Mesenchymal stem cell (in vitro differentiated cells and primary cell): ENCODE results near the gene CLP1.

Source experiments
- DNase-seq: peaks from one replicate; pipeline ENCODE4 v3.0.0-alpha.2; 2013
- H2AFZ ChIP-seq: one replicate; pipeline ENCODE4 v1.6.1; 2013; ENCODE audit warnings: low read depth, mild to moderate bottlenecking, control low read depth, inconsistent platforms, low read length, moderate library complexity
- H2AK5ac ChIP-seq: 2 replicates; pipeline ENCODE4 v1.6.1; 2013; ENCODE audit warnings: low read length, moderate library complexity, mild to moderate bottlenecking, inconsistent platforms; ENCODE audit not compliant: severe bottlenecking
- H2BK120ac ChIP-seq: one replicate; pipeline ENCODE4 v1.6.1; 2013; ENCODE audit warnings: low read depth, mild to moderate bottlenecking, inconsistent platforms, low read length, moderate library complexity
- H2BK12ac ChIP-seq, 2 experiments: one replicate each; pipeline ENCODE4 v1.6.1; 2013; ENCODE audit warnings: inconsistent platforms in 2 of 2, low read length in 2 of 2, mild to moderate bottlenecking in 2 of 2, moderate library complexity in 2 of 2, control low read depth in 1 of 2
- H2BK15ac ChIP-seq: one replicate; pipeline ENCODE4 v1.6.1; 2013; ENCODE audit warnings: mild to moderate bottlenecking, low read depth, inconsistent platforms; ENCODE audit not compliant: poor library complexity, severe bottlenecking
- H2BK5ac ChIP-seq: 2 replicates; pipeline ENCODE4 v1.6.1; 2013; ENCODE audit warnings: low read depth, mild to moderate bottlenecking, low read length, control low read depth, inconsistent platforms; ENCODE audit not compliant: poor library complexity, severe bottlenecking
- H3K14ac ChIP-seq, 2 experiments: one replicate each; pipeline ENCODE4 v1.6.1; 2013; ENCODE audit warnings: inconsistent platforms in 2 of 2, low read length in 2 of 2, control low read depth in 1 of 2, mild to moderate bottlenecking in 1 of 2, moderate library complexity in 1 of 2
- H3K18ac ChIP-seq, 2 experiments: one replicate each; pipeline ENCODE4 v1.6.1; 2013; ENCODE audit warnings: inconsistent platforms in 2 of 2, low read length in 2 of 2, control low read depth in 1 of 2, low read depth in 1 of 2, mild to moderate bottlenecking in 1 of 2
- H3K23ac ChIP-seq, 2 experiments: one replicate each; pipeline ENCODE4 v1.6.1; 2013; ENCODE audit warnings: inconsistent platforms in 2 of 2, low read length in 2 of 2, mild to moderate bottlenecking in 2 of 2, moderate library complexity in 2 of 2, control low read depth in 1 of 2
- H3K27ac ChIP-seq: 2 replicates; pipeline ENCODE4 v1.5.1; 2013; ENCODE audit warnings: mild to moderate bottlenecking, moderate library complexity, low read length, control low read depth, inconsistent platforms; ENCODE audit not compliant: poor library complexity, severe bottlenecking
- H3K27me3 ChIP-seq, 2 experiments: 2 replicates each; pipeline versions ENCODE4 v1.6.1 to v1.7.0; 2013; ENCODE audit warnings: low read length in 2 of 2, mild to moderate bottlenecking in 2 of 2, moderate library complexity in 2 of 2, control low read depth in 1 of 2, inconsistent platforms in 1 of 2; ENCODE audit not compliant: control insufficient read depth in 1 of 2, insufficient read depth in 1 of 2
- H3K36me3 ChIP-seq, 2 experiments: 2 replicates each; pipeline versions ENCODE4 v1.6.1 to v1.7.0; 2013; ENCODE audit warnings: low read length in 2 of 2, control low read depth in 1 of 2, inconsistent platforms in 1 of 2, low read depth in 1 of 2, mild to moderate bottlenecking in 1 of 2; ENCODE audit not compliant: insufficient read depth in 2 of 2, control insufficient read depth in 1 of 2
- H3K4ac ChIP-seq, 2 experiments: one replicate each; pipeline ENCODE4 v1.6.1; 2013; ENCODE audit warnings: inconsistent platforms in 2 of 2, low read length in 2 of 2, mild to moderate bottlenecking in 2 of 2, moderate library complexity in 2 of 2, control low read depth in 1 of 2, low read depth in 1 of 2
- H3K4me1 ChIP-seq: 2 replicates; pipeline ENCODE4 v1.6.1; 2013; ENCODE audit warnings: low read depth, low read length, control low read depth; ENCODE audit not compliant: control insufficient read depth, insufficient read depth
- H3K4me2 ChIP-seq: 2 replicates; pipeline ENCODE4 v1.6.1; 2013; ENCODE audit warnings: low read length, mild to moderate bottlenecking, inconsistent platforms; ENCODE audit not compliant: poor library complexity, severe bottlenecking
- H3K4me3 ChIP-seq, 2 experiments: 2 replicates each; pipeline versions ENCODE4 v1.5.1 to v1.7.0; 2013; ENCODE audit warnings: low read length in 2 of 2, mild to moderate bottlenecking in 2 of 2, control low read depth in 1 of 2, low read depth in 1 of 2; ENCODE audit not compliant: insufficient read depth in 1 of 2
- H3K79me1 ChIP-seq: replicated peaks from 2 replicates; pipeline ENCODE4 v1.6.1; 2013; ENCODE audit warnings: mild to moderate bottlenecking, control low read depth, low read length, inconsistent platforms; ENCODE audit not compliant: poor library complexity, severe bottlenecking
- H3K9ac ChIP-seq: 2 replicates; pipeline ENCODE4 v1.7.0; 2013; ENCODE audit warnings: mild to moderate bottlenecking, low read length, moderate library complexity
- H3K9me3 ChIP-seq: 2 replicates; pipeline ENCODE4 v1.7.0; 2013; ENCODE audit warnings: mild to moderate bottlenecking, low read length; ENCODE audit not compliant: control insufficient read depth
- H4K8ac ChIP-seq: one replicate; pipeline ENCODE4 v1.6.1; 2013; ENCODE audit warnings: inconsistent platforms, mild to moderate bottlenecking, low read length, moderate library complexity
- H4K91ac ChIP-seq: one replicate; pipeline ENCODE4 v1.6.1; 2013; ENCODE audit warnings: mild to moderate bottlenecking, low read length, inconsistent platforms
- WGBS: methylation state at CpG from one replicate; pipeline ENCODE4 v1.1.7; 2013; ENCODE audit warnings: mixed read lengths; 5-methylcytosine and 5-hydroxymethylcytosine counted together

The CLP1 gene

DNA sequence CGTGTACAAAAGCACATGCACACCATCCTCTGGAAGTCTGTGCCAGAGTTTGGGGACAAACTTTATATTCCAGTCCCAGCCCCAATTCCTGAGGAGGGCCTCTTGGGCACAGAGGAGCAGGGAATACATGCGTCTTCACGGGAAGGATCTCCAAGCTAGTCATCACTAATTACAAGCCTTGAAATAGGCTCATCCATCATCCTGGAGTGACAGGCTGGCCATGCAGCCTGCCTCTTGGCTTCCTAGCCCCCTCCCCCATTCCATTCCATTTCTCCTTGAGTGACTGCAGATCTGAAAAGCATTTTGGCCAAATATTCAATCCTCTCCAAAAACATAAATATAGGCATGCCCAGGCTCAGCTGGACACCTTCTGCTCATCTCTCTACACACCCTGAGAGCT lies 35.3 kb upstream of the CLP1 start:
- Histone ChIP-seq H3K9me3 (peaks cover 5% of the 10 kb centered on the region), H3K4me2 (no peak overlapping the region), H2BK120ac (no peak overlapping the region), H3K4me3 (no peak overlapping the region), H3K27me3 (no peaks in the 10 kb centered on the region), H2BK12ac (no peak overlapping the region), H3K36me3 (peaks cover 0 to 8% of the 10 kb centered on the region in 2 experiments), H2AK5ac (no peak overlapping the region), H4K8ac (no peak overlapping the region), H4K91ac (no peak overlapping the region), H3K4me1 (no peaks in the 10 kb centered on the region), H3K14ac (no peak overlapping the region), H3K23ac (no peak overlapping the region), H2BK15ac (no peak overlapping the region), H3K9ac (no peak overlapping the region), H2BK5ac (no peak overlapping the region), H3K27ac (no peak overlapping the region), H3K18ac (no peak overlapping the region), H3K4ac (no peak overlapping the region), H3K79me1 (no peaks in the 10 kb centered on the region), H2AFZ (no peak overlapping the region)
- DNase-seq = no peak
- 11% methylated on average over 3 of the region's 3 CpGs for WGBS

DNA sequence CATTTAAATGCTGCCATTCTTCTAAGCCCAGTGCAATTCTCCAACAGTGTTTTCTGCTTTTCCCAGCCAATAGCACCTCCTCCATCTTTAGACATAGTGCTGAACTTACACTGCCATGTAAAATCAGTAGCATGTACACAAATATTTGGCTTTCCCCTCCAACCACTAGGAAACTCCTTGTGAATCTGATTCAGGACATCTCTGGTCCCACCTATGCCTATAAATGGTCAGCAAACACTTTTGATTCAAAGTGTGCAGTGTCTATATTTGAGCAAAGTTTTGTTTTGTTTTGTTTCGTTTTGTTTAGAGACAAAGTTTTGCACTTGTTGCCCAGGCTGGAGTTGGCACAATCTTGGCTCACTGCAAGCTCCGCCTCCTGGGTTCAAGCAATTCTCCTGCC lies 32.7 kb upstream of the CLP1 start:
- H3K79me1 ChIP-seq = no peaks in the 10 kb centered on the region
- 100% methylated on average over 1 of the region's 2 CpGs for WGBS
- H3K18ac ChIP-seq = no peak overlapping the region
- H4K91ac ChIP-seq = no peak overlapping the region
- no peak overlapping the region for H4K8ac ChIP-seq
- H3K4me3 ChIP-seq = no peak overlapping the region
- DNase-seq = no peak
- H3K4me2 ChIP-seq = no peak overlapping the region
- no peaks in the 10 kb centered on the region for H3K4me1 ChIP-seq
- H3K4ac ChIP-seq = no peak overlapping the region
- H2BK12ac ChIP-seq = no peak overlapping the region
- no peak overlapping the region for H2BK120ac ChIP-seq
- H3K23ac ChIP-seq = no peak overlapping the region
- no peak overlapping the region for H3K27ac ChIP-seq
- no peak overlapping the region for H2AFZ ChIP-seq
- no peak overlapping the region for H3K14ac ChIP-seq
- H3K9ac ChIP-seq = no peak overlapping the region
- H2AK5ac ChIP-seq = no peak overlapping the region
- H2BK5ac ChIP-seq = no peak overlapping the region
- no peak overlapping the region for H2BK15ac ChIP-seq
- H3K27me3 ChIP-seq = no peaks in the 10 kb centered on the region
- H3K36me3 ChIP-seq = peaks cover 0 to under 1% of the 10 kb centered on the region in 2 experiments
- H3K9me3 ChIP-seq = no peaks in the 10 kb centered on the region

DNA sequence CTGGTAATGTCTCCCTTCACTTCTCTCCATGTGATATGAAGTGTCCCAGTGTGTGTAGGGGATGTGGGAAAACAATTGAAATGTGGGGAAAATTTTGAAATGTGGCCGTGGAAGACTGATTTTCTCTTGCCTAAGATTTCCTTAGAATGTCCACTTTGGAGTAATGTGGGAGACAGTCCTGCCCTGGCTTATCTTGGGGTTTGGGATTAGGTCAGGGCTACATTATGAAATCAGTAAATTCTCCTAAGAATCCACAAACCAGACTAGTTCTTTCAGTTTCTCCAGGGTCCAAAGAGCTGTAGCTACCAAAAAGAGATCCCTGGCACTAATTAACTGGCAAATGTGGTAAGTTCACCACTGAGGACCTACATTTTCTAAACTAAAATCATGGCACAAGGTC lies 30.7 kb upstream of the CLP1 start:
- H2AFZ ChIP-seq = no peak overlapping the region
- H3K4me3 ChIP-seq = no peak overlapping the region
- H3K4me2 ChIP-seq = no peak overlapping the region
- H3K79me1 ChIP-seq = no peaks in the 10 kb centered on the region
- H2BK5ac ChIP-seq = no peak overlapping the region
- H3K4me1 ChIP-seq = no peaks in the 10 kb centered on the region
- no peaks in the 10 kb centered on the region for H3K36me3 ChIP-seq
- H3K14ac ChIP-seq = no peak overlapping the region
- H3K27ac ChIP-seq = no peak overlapping the region
- no peak overlapping the region for H4K91ac ChIP-seq
- no peak overlapping the region for H2BK12ac ChIP-seq
- H2AK5ac ChIP-seq = no peak overlapping the region
- H3K9ac ChIP-seq = no peak overlapping the region
- H3K4ac ChIP-seq = no peak overlapping the region
- no peak overlapping the region for H3K23ac ChIP-seq
- WGBS = 100% methylated on average over 1 of the region's 1 CpG
- H3K18ac ChIP-seq = no peak overlapping the region
- H2BK15ac ChIP-seq = no peak overlapping the region
- H3K27me3 ChIP-seq = peaks cover 5 to 8% of the 10 kb centered on the region in 2 experiments
- H4K8ac ChIP-seq = no peak overlapping the region
- DNase-seq = no peak
- no peak overlapping the region for H2BK120ac ChIP-seq
- no peaks in the 10 kb centered on the region for H3K9me3 ChIP-seq

DNA sequence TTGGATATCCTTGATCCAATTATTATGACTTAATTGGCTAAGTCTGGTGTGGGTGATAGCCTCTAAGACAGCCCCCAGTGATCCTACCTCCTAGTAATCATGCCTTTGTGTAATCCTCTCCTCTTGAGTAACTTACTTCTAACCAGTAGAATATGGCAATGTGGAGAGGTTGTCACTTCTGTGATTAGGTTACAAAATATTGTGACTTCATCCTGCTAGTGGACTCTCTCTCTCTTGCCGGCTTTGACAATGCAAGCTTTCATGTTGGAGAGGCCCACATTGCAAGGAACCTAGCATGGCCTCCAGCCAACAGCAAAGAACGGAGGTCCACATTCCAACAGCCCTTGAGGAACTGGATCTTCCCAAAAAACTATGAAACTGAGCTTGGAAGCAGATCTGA lies 27.4 kb upstream of the CLP1 start:
- no peaks in the 10 kb centered on the region for H3K36me3 ChIP-seq
- H2BK120ac ChIP-seq = no peak overlapping the region
- no peaks in the 10 kb centered on the region for H3K9me3 ChIP-seq
- peaks cover 27 to 32% of the 10 kb centered on the region in 2 experiments for H3K27me3 ChIP-seq
- H2BK15ac ChIP-seq = no peak overlapping the region
- no peak overlapping the region for H3K4me3 ChIP-seq
- no peak overlapping the region for H3K23ac ChIP-seq
- no peak overlapping the region for H3K27ac ChIP-seq
- H3K14ac ChIP-seq = no peak overlapping the region
- no peak overlapping the region for H2BK5ac ChIP-seq
- no peak overlapping the region for H2BK12ac ChIP-seq
- no peak overlapping the region for H3K4ac ChIP-seq
- no peak overlapping the region for H2AFZ ChIP-seq
- no peak for DNase-seq
- H3K4me2 ChIP-seq = no peak overlapping the region
- no peak overlapping the region for H4K91ac ChIP-seq
- no peak overlapping the region for H2AK5ac ChIP-seq
- H3K79me1 ChIP-seq = no peaks in the 10 kb centered on the region
- H3K18ac ChIP-seq = no peak overlapping the region
- H3K4me1 ChIP-seq = no peaks in the 10 kb centered on the region
- H3K9ac ChIP-seq = no peak overlapping the region
- no peak overlapping the region for H4K8ac ChIP-seq
- WGBS = 95% methylated on average over 2 of the region's 2 CpGs
